Measurements from ENCODE around the gene IFRD2. TPM values are rescaled to one million over a fixed set of nuclear protein-coding genes. Genes with fewer than 3 reads are reported as not detected.

IFRD2 gene
- total and polyA plus RNA-seq, 9 of the 15 experiments (the other 6 are each of a cell fraction or from before 2014, with no cell fraction given), result 30.5 to 115 (median 52.8) TPM

DNA sequence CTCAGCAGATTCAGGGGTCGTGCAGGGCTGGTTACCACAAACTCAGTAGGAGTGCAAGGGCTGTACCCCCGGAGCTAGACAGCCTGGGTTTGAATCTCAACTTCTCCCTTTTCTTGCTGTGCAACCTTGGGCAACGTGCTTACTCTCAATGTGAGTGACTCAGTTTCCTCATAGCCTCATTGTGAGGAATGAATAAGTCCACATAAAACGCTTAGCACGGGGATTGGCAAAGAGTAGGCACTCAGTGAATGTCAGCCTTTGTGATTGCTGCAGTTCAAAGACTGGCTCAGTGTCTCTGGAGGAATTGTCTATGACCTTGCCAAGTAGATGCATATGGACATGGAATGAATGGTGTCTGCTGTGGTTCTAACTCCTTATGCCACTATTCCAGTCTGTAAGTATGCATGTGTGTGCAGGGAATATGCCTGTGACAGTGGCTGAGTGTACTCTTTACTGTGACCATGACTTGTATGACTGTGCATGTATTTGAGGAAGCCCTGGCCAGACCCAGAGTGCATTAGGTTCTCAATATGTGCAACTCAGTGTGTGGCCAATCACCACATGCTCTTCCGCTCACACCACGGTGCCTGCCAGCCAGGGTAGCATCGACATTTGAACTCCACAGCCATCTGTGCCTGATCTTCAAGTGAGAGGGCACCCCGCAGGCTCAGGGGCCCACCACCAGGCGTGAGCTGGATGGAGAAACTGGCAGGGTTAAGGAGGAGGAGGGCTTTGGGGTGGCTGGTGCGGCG, 7.9 kb upstream of the IFRD2 start:
- WGBS (ENCODE audit: insufficient coverage, low coverage, missing lambda C conversion rate), result 28% methylated on average over 11 of the region's 12 CpGs
- Histone ChIP-seq H3K36me3 (ENCODE audit: control insufficient read depth, insufficient read depth, low read length) (peaks cover 19% of the 10 kb centered on the region; the same call in 2 of the 3 replicates), H3K79me2 (ENCODE audit: control insufficient read depth, insufficient read depth, low read length) (peaks cover 49% of the 10 kb centered on the region), H3K27me3 (ENCODE audit: control insufficient read depth in 2 of 2, insufficient read depth in 2 of 2, low read length in 2 of 2) (no peaks in the 10 kb centered on the region), H4K20me1 (replicated peaks; ENCODE audit: control insufficient read depth, insufficient read depth, low read length) (no peaks in the 10 kb centered on the region), H3K4me1 (replicated peaks in 1 of 2; ENCODE audit: control insufficient read depth in 2 of 2, insufficient read depth in 2 of 2, low read length in 2 of 2) (peaks cover 25 to 66% of the 10 kb centered on the region in 2 experiments; a peak in 4 of 5 replicates), H3K9ac (ENCODE audit: insufficient read depth in 1 of 2, low read depth in 2 of 2, low read length in 2 of 2) (peak overlapping the region; percentile 87 to 94), H3K9me3 (replicated peaks; ENCODE audit: control insufficient read depth, insufficient read depth, low read depth, low read length) (no peaks in the 10 kb centered on the region), H2AFZ (ENCODE audit: low read depth, low read length) (peak overlapping the region; percentile 74), H3K27ac (ENCODE audit: extremely low read depth, low read depth, low read length) (peak overlapping the region; percentile 99), H3K4me3 (peak overlapping the region; percentile 83), H3K9me1 (ENCODE audit: control insufficient read depth, insufficient read depth, low read length) (no peaks in the 10 kb centered on the region), H3K4me2 (ENCODE audit: insufficient read depth, low read length) (peak overlapping the region; percentile 94)
- CTCF ChIA-PET (ENCODE audit: low intra/inter-chr PET ratio), result no interaction called here
- ATAC-seq, result peak; percentile 5; the same call in 1 of the 3 replicates
- FAIRE-seq, result peak; percentile 87
- in situ Hi-C loops (cut with MboI) (no loop called here), intact Hi-C loops (cut with micrococcal nuclease) (loop anchor here (2.0 kb wide), 1 partner anchor 29 kb away; the partner anchor contains the start of gene TUSC2)
- TSS peak; percentile 95 for BruUV-seq (replicated peaks)
- peak in 2 of 4 experiments; percentile 19 to 48 for DNase-seq (ENCODE audit: extremely low read depth in 1 of 4, low spot score in 3 of 4)
- POLR2A ChIA-PET, result interaction anchor here (0.5 to 1.1 kb wide), 6 partner anchors 15 to 54 kb away, joined by 3 to 6 read pairs (median 4); partner anchors contain the start of gene TUSC2
- TF ChIP-seq, protein P1, sequence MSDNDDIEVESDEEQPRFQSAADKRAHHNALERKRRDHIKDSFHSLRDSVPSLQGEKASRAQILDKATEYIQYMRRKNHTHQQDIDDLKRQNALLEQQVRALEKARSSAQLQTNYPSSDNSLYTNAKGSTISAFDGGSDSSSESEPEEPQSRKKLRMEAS (CRISPR knock-in tag; IDR thresholded peaks at IDR 0.05), result peak; percentile 69
- TF ChIP-seq, protein P2, sequence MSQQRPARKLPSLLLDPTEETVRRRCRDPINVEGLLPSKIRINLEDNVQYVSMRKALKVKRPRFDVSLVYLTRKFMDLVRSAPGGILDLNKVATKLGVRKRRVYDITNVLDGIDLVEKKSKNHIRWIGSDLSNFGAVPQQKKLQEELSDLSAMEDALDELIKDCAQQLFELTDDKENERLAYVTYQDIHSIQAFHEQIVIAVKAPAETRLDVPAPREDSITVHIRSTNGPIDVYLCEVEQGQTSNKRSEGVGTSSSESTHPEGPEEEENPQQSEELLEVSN (IDR thresholded peaks at IDR 0.05; ENCODE audit: borderline replicate concordance in 1 of 2, extremely low read depth in 1 of 2, insufficient read depth in 1 of 2, insufficient read length in 1 of 2, low read depth in 1 of 2, low read length in 1 of 2, poor library complexity in 1 of 2, severe bottlenecking in 1 of 2), result peak in 1 of 2 experiments; percentile 57
- peak; percentile 79; the same call in 1 of the 2 replicates for TF ChIP-seq NFRKB (IDR thresholded peaks at IDR 0.05; ENCODE audit: low read depth)
- 0 out of 2 replicates have a peak, but pooled peaks have one; percentile 4 for TF ChIP-seq CREM (IDR thresholded peaks at IDR 0.05; ENCODE audit: low read depth)
- TF ChIP-seq, protein P3, sequence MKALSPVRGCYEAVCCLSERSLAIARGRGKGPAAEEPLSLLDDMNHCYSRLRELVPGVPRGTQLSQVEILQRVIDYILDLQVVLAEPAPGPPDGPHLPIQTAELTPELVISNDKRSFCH (CRISPR knock-in tag; IDR thresholded peaks at IDR 0.05), result no peak
- TF ChIP-seq, protein P3 (tag; IDR thresholded peaks at IDR 0.05), result no peak; the same call in 1 of the 2 replicates
- TF ChIP-seq FOXK1 (CRISPR knock-in tag; IDR thresholded peaks at IDR 0.05; ENCODE audit: borderline replicate concordance), result no peak
- TF ChIP-seq POLR2B (IDR thresholded peaks at IDR 0.05; ENCODE audit: low read depth, partially characterized antibody), result peak; percentile 12
- TF ChIP-seq CTBP1 (IDR thresholded peaks at IDR 0.05; ENCODE audit: borderline replicate concordance), result no peak
- TF ChIP-seq PTTG1 (tag; IDR thresholded peaks at IDR 0.05; ENCODE audit: low read depth), result 0 out of 2 replicates have a peak, but pooled peaks have one; percentile 43
- peak; percentile 60; the same call in 1 of the 2 replicates for TF ChIP-seq ARID2 (IDR thresholded peaks at IDR 0.05)
- TF ChIP-seq KDM1A (IDR thresholded peaks at IDR 0.05), result peak in 1 of 2 experiments; percentile 51; a peak in 1 of 4 replicates
